Measurements from ENCODE around the gene FLVCR1. TPM values are rescaled to one million over a fixed set of nuclear protein-coding genes. Genes with fewer than 3 reads are reported as not detected.
"Not testable (repeated sequence)": the region's sequence is repeated elsewhere in the genome, so short reads cannot be mapped to it uniquely, and the experiment has no call there.

The FLVCR1 gene
- total RNA-seq, 1 experiment from 2014 or later, result 67.9 TPM

DNA sequence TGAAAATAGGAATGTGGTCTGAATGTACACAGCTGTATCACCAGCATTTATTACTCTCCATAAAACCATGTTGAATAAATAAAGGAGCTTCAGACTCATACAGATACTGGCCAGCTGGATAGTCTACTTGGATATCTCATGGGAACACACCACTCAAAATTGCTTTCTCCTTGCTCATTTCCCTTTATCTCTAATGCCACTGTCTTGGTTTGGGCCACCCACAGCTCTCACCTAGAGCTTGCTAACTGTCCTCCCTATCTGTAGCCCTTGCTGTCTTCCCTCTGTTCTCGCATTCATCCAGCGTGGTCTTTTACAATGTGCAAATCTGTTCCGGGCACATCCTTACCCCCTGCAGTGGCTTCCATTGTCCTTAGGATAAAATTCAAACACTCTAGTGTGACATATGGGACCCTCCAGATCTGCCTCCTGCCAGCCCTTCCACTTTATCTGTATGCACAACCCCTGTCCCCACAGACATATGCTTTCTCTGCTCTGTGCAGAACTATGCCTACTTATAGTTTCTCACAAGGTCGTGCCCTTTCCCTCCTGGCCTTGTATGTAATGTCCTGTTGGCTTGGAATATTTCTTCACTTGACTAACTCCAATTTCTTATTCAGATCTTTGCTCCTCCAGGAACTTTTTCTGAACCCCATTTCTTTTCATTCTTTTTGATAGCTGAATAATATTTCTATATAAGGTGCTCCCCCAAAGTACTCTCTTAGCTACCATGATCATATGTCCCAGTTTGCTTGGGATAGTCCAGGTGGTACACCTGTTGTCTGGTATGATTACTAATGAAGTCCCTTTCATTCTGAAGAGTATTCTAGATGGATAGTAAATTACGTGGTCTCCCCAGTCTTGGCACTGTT, 2.9 kb downstream of the FLVCR1 start:
- TF ChIP-seq, protein P1, sequence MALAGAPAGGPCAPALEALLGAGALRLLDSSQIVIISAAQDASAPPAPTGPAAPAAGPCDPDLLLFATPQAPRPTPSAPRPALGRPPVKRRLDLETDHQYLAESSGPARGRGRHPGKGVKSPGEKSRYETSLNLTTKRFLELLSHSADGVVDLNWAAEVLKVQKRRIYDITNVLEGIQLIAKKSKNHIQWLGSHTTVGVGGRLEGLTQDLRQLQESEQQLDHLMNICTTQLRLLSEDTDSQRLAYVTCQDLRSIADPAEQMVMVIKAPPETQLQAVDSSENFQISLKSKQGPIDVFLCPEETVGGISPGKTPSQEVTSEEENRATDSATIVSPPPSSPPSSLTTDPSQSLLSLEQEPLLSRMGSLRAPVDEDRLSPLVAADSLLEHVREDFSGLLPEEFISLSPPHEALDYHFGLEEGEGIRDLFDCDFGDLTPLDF (CRISPR knock-in tag; IDR thresholded peaks at IDR 0.05), result no peak
- no peak for TF ChIP-seq ESRRA (CRISPR knock-in tag; IDR thresholded peaks at IDR 0.05; ENCODE audit: borderline replicate concordance)
- H3K4me3 Mint-ChIP-seq, result no peak overlapping the region
- H3K27ac Mint-ChIP-seq, result no peak overlapping the region
- ChIA-PET POLR2A (interaction anchor here (0.7 to 1.2 kb wide), 6 partner anchors 16 to 1760 kb away, joined by 3 to 5 read pairs (median 4); no protein-coding TSS in a partner anchor), CTCF (interaction anchor here (0.6 to 3.0 kb wide), 3 partner anchors 46 to 400 kb away, joined by 3 to 14 read pairs (median 6); no protein-coding TSS in a partner anchor)
- peaks cover 30% of the 10 kb centered on the region for H3K36me3 Mint-ChIP-seq
- H3K27me3 Mint-ChIP-seq (ENCODE audit: low read depth), result no peaks in the 10 kb centered on the region
- ATAC-seq (no peak), DNase-seq (ENCODE audit: low spot score) (no peak)
- H3K9me3 Mint-ChIP-seq, result no peaks in the 10 kb centered on the region
- peaks cover 29% of the 10 kb centered on the region for H3K4me1 Mint-ChIP-seq

DNA sequence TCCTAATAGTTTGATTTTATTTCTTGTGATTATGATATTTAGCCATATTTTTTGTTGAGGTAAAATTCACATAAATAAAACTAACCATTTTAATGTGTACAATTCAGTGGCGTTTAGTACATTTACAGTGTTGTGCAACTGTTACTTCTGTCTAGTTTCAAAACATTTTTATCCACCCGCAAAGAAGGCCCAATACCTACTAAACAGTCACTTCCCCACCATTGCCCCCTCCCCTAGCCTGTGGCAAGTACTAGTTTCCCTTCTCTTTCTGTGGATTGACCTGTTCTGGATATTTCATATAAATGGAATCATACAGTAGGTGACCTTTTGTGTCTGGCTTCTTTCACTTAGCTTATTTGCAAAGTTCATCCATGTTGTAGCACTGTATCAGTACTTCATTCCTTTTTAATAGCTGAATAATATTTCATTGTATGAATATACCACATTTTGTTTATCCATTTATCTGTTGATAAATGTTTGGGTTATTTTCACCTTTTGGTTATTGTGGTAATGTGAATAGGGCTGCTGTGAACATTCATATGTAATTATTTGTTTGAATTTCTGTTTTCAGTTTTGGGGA, 4.1 kb downstream of the FLVCR1 start:
- no peak overlapping the region for H3K4me3 Mint-ChIP-seq
- no peaks in the 10 kb centered on the region for H3K9me3 Mint-ChIP-seq
- POLR2A ChIA-PET, result interaction anchor here (0.7 kb wide), 1 partner anchor 1758 kb away, joined by 3 read pairs; no protein-coding TSS in a partner anchor
- CTCF ChIA-PET, result interaction anchor here (3.0 kb wide), 1 partner anchor 47 kb away, joined by 14 read pairs; no protein-coding TSS in a partner anchor
- H3K27me3 Mint-ChIP-seq (ENCODE audit: low read depth), result no peaks in the 10 kb centered on the region
- ATAC-seq (no peak), DNase-seq (ENCODE audit: low spot score) (no peak)
- peaks cover 25% of the 10 kb centered on the region for H3K4me1 Mint-ChIP-seq
- no peak overlapping the region for H3K27ac Mint-ChIP-seq
- TF ChIP-seq, protein P2, sequence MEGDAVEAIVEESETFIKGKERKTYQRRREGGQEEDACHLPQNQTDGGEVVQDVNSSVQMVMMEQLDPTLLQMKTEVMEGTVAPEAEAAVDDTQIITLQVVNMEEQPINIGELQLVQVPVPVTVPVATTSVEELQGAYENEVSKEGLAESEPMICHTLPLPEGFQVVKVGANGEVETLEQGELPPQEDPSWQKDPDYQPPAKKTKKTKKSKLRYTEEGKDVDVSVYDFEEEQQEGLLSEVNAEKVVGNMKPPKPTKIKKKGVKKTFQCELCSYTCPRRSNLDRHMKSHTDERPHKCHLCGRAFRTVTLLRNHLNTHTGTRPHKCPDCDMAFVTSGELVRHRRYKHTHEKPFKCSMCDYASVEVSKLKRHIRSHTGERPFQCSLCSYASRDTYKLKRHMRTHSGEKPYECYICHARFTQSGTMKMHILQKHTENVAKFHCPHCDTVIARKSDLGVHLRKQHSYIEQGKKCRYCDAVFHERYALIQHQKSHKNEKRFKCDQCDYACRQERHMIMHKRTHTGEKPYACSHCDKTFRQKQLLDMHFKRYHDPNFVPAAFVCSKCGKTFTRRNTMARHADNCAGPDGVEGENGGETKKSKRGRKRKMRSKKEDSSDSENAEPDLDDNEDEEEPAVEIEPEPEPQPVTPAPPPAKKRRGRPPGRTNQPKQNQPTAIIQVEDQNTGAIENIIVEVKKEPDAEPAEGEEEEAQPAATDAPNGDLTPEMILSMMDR (IDR thresholded peaks at IDR 0.05), result no peak
- TF ChIP-seq, protein P3, sequence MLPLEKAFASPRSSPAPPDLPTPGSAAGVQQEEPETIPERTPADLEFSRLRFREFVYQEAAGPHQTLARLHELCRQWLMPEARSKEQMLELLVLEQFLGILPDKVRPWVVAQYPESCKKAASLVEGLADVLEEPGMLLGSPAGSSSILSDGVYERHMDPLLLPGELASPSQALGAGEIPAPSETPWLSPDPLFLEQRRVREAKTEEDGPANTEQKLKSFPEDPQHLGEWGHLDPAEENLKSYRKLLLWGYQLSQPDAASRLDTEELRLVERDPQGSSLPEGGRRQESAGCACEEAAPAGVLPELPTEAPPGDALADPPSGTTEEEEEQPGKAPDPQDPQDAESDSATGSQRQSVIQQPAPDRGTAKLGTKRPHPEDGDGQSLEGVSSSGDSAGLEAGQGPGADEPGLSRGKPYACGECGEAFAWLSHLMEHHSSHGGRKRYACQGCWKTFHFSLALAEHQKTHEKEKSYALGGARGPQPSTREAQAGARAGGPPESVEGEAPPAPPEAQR (CRISPR knock-in tag; IDR thresholded peaks at IDR 0.05), result no peak
- TF ChIP-seq, protein P4, sequence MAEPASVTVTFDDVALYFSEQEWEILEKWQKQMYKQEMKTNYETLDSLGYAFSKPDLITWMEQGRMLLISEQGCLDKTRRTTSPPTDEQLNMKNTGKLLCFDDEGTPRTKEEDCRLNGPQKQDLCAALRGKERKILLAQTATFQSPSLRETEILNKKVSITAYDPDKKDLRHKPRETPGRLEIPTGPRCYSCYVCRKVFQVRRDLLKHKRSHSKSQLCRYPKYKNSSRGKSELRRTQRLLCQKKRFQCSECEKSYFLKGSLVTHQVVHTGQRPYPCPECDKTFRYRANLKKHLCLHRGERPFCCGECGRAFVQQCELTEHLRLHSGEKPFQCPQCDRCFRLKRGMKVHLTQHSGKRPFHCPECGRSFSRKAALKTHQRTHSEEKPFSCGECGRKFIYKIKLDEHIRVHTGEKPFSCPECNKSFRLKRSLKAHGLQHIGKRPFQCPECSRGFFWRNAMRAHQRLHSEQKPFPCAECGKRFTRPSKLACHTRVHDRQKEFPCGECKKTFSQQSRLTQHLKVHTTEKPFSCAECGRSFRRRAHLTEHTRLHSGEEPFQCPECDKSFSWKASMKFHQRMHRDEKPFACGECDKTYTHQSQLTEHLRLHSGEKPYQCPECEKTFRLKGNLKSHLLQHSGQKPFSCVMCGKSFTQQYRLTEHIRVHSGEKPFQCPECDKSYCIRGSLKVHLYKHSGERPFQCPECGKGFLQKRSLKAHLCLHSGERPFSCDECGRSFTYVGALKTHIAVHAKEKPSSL (CRISPR knock-in tag; conservative IDR thresholded peaks at IDR 0.05), result no peak
- TF ChIP-seq NR3C1 (CRISPR knock-in tag; conservative IDR thresholded peaks at IDR 0.05; ENCODE audit: low read depth), result no peak
- TF ChIP-seq, protein P5, sequence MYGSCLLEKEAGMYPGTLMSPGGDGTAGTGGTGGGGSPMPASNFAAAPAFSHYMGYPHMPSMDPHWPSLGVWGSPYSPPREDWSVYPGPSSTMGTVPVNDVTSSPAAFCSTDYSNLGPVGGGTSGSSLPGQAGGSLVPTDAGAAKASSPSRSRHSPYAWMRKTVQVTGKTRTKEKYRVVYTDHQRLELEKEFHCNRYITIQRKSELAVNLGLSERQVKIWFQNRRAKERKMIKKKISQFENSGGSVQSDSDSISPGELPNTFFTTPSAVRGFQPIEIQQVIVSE (CRISPR knock-in tag; IDR thresholded peaks at IDR 0.05; ENCODE audit: borderline replicate concordance), result no peak
- TF ChIP-seq, protein P6, sequence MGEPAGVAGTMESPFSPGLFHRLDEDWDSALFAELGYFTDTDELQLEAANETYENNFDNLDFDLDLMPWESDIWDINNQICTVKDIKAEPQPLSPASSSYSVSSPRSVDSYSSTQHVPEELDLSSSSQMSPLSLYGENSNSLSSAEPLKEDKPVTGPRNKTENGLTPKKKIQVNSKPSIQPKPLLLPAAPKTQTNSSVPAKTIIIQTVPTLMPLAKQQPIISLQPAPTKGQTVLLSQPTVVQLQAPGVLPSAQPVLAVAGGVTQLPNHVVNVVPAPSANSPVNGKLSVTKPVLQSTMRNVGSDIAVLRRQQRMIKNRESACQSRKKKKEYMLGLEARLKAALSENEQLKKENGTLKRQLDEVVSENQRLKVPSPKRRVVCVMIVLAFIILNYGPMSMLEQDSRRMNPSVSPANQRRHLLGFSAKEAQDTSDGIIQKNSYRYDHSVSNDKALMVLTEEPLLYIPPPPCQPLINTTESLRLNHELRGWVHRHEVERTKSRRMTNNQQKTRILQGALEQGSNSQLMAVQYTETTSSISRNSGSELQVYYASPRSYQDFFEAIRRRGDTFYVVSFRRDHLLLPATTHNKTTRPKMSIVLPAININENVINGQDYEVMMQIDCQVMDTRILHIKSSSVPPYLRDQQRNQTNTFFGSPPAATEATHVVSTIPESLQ (CRISPR knock-in tag; IDR thresholded peaks at IDR 0.05), result no peak
- TF ChIP-seq FOXJ3 (CRISPR knock-in tag; IDR thresholded peaks at IDR 0.05; ENCODE audit: borderline replicate concordance), result no peak
- no peak for TF ChIP-seq ZNF232 (CRISPR knock-in tag; IDR thresholded peaks at IDR 0.05)
- TF ChIP-seq, protein P7, sequence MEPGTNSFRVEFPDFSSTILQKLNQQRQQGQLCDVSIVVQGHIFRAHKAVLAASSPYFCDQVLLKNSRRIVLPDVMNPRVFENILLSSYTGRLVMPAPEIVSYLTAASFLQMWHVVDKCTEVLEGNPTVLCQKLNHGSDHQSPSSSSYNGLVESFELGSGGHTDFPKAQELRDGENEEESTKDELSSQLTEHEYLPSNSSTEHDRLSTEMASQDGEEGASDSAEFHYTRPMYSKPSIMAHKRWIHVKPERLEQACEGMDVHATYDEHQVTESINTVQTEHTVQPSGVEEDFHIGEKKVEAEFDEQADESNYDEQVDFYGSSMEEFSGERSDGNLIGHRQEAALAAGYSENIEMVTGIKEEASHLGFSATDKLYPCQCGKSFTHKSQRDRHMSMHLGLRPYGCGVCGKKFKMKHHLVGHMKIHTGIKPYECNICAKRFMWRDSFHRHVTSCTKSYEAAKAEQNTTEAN (CRISPR knock-in tag; IDR thresholded peaks at IDR 0.05), result no peak
- peaks cover 41% of the 10 kb centered on the region for H3K36me3 Mint-ChIP-seq

DNA sequence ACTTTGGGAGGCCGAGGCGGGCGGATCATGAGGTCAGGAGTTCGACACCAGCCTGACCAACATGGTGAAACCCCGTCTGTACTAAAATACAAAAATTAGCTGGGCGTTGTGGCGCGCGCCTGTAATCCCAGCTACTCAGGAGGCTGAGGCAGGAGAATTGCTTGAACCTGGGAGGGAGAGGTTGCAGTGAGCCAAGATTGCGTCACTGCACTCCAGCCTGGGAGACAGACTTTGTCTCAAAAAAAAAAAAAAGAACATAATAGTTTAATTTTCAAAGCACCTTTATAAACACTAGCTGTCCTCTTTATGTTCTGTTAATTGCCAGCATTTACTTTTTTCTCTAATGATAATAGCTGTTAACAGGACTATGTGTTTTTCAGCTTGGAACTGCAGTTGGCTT, 5.3 kb downstream of the FLVCR1 start:
- POLR2A ChIA-PET, result interaction anchor here (0.6 to 0.7 kb wide), 3 partner anchors 15 to 90 kb away, joined by 3 to 4 read pairs (median 3); no protein-coding TSS in a partner anchor
- H3K27ac Mint-ChIP-seq; H3K27me3 Mint-ChIP-seq (ENCODE audit: low read depth); H3K9me3 Mint-ChIP-seq; H3K4me3 Mint-ChIP-seq; ATAC-seq; DNase-seq (ENCODE audit: low spot score): not testable (repeated sequence)
- Mint-ChIP-seq H3K4me1 (peaks cover 26% of the 10 kb centered on the region), H3K36me3 (peaks cover 42% of the 10 kb centered on the region)
- CTCF ChIA-PET, result interaction anchor here (0.6 kb wide), 1 partner anchor 39 kb away, joined by 3 read pairs; no protein-coding TSS in a partner anchor
